ENCODE data around the gene RIPOR3. TPM values are rescaled to one million over a fixed set of nuclear protein-coding genes. Genes with fewer than 3 reads are reported as not detected.
A peak's percentile ranks its signal among the peaks of the same experiment; 100 is the strongest.
"Not testable (repeated sequence)": the region's sequence is repeated elsewhere in the genome, so short reads cannot be mapped to it uniquely, and the experiment has no call there.

RIPOR3 gene
- total RNA-seq, 1 donor from 2014 or later, result 0.44 TPM

DNA sequence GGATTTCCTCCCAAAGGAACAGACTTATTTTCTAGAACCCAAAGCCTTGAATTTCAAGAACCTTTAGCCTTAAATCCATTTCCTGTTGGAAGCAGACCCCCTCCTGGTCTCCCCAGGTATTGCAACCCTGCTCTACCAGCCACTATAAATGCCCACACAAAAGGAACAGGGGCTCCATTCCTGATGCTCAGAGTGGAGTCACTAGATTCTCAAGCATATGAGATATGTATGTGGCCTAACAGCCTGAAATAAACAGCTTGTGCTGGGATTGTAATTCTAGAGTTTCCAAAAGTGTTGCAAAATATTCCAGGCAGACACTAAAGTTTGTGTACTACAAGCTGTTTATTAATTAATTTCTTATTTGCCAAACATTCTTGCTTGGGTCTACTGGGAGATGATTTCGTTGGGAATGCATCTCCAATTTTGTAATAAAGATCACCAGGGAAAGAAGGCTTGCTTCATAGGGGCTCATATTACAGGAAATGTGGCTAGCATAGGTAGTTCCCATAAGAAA, 44.8 kb downstream of the RIPOR3 start:
- no peak overlapping the region for H3K27ac Mint-ChIP-seq (ENCODE audit: unreplicated experiment)
- H3K27me3 Mint-ChIP-seq (ENCODE audit: low read depth), result no peaks in the 10 kb centered on the region

DNA sequence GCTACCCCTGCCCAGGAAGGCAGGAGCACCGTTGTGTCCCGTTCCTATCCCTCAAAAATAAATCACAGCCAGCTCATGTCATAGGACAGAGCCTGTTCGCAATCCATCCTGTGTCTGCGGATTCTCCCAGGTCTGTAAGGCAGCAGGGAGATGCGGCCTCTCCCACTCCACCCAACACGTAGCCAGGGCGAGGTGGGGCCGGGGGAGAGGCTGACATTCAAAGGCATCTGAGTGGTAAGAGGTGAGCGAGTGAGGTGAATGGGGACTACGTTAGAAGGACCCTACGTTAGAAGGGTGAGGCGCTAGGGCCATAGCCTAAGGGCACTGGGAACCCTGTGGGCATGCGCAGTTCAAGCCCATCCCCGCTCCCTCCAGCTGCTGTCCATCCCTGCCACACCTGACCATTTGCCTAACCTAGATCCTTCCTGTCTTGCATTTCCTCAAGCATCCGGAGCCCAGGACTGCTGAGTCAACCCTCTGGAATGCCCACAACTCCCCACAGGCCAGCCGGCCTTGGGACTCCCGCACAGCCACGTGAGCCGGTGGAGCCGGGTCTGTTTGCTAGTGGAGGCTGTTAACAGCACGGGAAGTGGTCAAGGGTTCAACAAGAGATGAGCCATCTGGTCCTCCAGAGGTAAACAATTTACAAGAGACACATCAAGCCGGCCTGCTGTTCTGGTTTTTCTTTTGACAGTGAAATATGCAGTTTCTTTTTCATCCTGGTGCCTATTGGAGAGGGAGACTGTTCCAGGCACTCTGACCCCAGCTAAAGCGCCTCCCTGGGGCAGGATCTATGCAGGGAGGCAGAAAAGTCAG, 45.9 kb downstream of the RIPOR3 start:
- Mint-ChIP-seq H3K4me1 (peaks cover 25% of the 10 kb centered on the region), H3K36me3 (ENCODE audit: low read depth) (peaks cover 3% of the 10 kb centered on the region), H3K27me3 (ENCODE audit: low read depth) (no peaks in the 10 kb centered on the region), H3K9me3 (peaks cover 3% of the 10 kb centered on the region), H3K4me3 (no peak overlapping the region), H3K27ac (ENCODE audit: unreplicated experiment) (peak overlapping the region; percentile 78)
- TF ChIP-seq, protein P1, sequence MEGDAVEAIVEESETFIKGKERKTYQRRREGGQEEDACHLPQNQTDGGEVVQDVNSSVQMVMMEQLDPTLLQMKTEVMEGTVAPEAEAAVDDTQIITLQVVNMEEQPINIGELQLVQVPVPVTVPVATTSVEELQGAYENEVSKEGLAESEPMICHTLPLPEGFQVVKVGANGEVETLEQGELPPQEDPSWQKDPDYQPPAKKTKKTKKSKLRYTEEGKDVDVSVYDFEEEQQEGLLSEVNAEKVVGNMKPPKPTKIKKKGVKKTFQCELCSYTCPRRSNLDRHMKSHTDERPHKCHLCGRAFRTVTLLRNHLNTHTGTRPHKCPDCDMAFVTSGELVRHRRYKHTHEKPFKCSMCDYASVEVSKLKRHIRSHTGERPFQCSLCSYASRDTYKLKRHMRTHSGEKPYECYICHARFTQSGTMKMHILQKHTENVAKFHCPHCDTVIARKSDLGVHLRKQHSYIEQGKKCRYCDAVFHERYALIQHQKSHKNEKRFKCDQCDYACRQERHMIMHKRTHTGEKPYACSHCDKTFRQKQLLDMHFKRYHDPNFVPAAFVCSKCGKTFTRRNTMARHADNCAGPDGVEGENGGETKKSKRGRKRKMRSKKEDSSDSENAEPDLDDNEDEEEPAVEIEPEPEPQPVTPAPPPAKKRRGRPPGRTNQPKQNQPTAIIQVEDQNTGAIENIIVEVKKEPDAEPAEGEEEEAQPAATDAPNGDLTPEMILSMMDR (conservative IDR thresholded peaks at IDR 0.05), result no peak
- no peak for DNase-seq (ENCODE audit: low read depth, low spot score)

More for the DNA sequence above, 44.8 kb downstream of the RIPOR3 start:
- peaks cover 3% of the 10 kb centered on the region for H3K36me3 Mint-ChIP-seq (ENCODE audit: low read depth)
- no peak for DNase-seq (ENCODE audit: low read depth, low spot score)
- TF ChIP-seq, protein P1 (conservative IDR thresholded peaks at IDR 0.05), result peak; percentile 54
- no peak overlapping the region for H3K4me3 Mint-ChIP-seq
- H3K9me3 Mint-ChIP-seq, result peaks cover 3% of the 10 kb centered on the region
- H3K4me1 Mint-ChIP-seq, result peaks cover 20% of the 10 kb centered on the region

DNA sequence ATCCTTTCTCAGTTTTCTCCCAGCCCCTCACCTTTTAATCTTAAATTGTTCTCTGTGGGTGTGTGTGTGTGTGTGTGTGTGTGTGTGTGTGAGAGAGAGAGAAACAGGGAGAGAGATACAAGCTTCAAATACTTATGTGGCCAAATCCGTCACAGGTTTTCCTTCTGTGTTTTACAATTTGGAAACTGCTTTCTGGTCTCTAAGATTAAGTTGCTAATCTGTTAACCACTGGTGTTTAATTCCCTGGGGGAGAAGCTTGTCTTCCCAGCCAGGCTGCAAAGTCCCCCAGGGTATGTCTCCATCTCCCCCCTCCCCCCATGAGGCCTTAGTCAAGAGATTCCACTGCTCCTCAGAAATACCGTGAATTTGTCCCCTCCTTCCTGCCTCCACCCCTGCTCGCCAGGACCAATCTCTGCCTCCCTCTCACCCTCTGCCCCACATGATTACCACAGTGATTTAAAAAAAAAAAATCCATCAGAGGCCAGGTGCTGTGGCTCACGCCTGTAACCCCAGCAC, 49.0 kb downstream of the RIPOR3 start:
- Mint-ChIP-seq H3K9me3 (no peaks in the 10 kb centered on the region), H3K27me3 (ENCODE audit: low read depth) (no peaks in the 10 kb centered on the region), H3K4me3 (no peak overlapping the region), H3K36me3 (ENCODE audit: low read depth) (no peaks in the 10 kb centered on the region), H3K27ac (ENCODE audit: unreplicated experiment) (no peak overlapping the region), H3K4me1 (peaks cover 41% of the 10 kb centered on the region)
- DNase-seq (ENCODE audit: low read depth, low spot score), result no peak
- TF ChIP-seq, protein P1 (conservative IDR thresholded peaks at IDR 0.05), result no peak

DNA sequence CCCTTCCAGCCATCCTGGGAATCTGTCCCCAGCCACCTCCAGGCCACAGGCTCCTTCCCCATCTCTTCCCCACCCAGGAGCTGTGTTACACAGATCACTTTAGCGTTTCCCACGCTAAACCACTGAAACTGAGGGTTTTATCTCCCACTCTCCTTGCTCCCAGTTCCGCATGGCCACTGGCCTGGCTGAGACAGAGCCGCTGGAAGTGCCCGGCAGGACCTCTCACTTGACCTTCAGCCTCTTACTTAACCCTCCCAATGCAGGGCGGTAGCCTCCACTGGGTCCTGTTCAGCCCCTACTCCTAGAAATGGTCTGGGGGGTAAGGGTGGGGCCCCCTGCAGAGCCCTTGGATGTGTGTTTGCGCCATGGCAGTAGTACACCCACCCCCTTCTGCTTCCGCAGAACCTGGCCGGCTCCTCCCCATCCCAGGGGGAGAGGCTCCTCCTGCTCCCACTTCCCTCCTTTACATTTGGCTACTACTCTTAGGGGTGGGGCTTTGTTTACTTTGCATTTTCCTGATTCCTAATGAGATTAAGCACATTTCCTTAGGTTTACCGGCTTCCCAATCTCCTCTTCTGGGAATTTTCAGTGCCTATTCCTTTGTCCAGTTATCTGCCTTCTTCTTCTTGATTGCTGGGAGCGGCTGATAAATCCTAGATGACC, 49.6 kb downstream of the RIPOR3 start:
- not testable (repeated sequence) for H3K36me3 Mint-ChIP-seq (ENCODE audit: low read depth); H3K27ac Mint-ChIP-seq (ENCODE audit: unreplicated experiment); H3K4me3 Mint-ChIP-seq; DNase-seq (ENCODE audit: low read depth, low spot score); H3K27me3 Mint-ChIP-seq (ENCODE audit: low read depth); H3K9me3 Mint-ChIP-seq
- H3K4me1 Mint-ChIP-seq, result peaks cover 47% of the 10 kb centered on the region

DNA sequence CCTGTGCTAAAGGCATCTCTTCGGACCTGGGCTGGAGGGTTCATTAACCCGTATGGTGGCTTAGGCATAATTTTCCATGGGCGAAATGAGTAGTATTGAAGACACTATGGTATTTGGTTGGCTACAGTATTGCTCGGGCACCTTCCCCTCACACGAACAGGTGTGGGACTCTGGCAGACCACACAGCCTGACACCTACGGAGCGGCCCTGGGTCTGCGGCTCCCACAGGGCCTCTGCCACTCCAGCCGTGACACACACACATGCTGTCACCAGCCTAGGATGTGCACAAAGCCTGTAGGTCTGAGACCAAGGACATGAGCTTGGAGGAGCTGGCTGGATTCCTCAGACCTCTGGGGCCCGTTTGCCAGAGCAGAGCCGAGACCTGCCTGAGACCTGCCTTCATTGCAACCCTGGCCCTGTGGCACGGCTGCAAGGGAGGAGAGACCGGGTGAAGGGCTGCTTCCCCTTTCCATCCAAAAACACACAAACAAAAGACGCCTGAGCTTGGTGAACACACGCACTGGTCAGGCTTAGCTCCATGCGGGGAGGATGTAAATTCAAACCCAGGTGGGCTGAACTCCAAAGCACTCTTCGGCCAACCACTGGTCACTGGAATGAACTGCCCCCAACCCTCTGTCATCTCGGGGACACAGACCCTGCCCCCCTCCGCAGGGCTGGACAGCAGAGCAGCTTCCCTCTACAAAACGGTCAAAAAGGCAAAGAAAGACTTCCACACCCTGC, 51.2 kb downstream of the RIPOR3 start:
- DNase-seq (ENCODE audit: low read depth, low spot score); H3K9me3 Mint-ChIP-seq; H3K27me3 Mint-ChIP-seq (ENCODE audit: low read depth); H3K4me3 Mint-ChIP-seq; H3K36me3 Mint-ChIP-seq (ENCODE audit: low read depth): not testable (repeated sequence)
- peak overlapping the region; percentile 43 for H3K27ac Mint-ChIP-seq (ENCODE audit: unreplicated experiment)
- peaks cover 53% of the 10 kb centered on the region for H3K4me1 Mint-ChIP-seq

DNA sequence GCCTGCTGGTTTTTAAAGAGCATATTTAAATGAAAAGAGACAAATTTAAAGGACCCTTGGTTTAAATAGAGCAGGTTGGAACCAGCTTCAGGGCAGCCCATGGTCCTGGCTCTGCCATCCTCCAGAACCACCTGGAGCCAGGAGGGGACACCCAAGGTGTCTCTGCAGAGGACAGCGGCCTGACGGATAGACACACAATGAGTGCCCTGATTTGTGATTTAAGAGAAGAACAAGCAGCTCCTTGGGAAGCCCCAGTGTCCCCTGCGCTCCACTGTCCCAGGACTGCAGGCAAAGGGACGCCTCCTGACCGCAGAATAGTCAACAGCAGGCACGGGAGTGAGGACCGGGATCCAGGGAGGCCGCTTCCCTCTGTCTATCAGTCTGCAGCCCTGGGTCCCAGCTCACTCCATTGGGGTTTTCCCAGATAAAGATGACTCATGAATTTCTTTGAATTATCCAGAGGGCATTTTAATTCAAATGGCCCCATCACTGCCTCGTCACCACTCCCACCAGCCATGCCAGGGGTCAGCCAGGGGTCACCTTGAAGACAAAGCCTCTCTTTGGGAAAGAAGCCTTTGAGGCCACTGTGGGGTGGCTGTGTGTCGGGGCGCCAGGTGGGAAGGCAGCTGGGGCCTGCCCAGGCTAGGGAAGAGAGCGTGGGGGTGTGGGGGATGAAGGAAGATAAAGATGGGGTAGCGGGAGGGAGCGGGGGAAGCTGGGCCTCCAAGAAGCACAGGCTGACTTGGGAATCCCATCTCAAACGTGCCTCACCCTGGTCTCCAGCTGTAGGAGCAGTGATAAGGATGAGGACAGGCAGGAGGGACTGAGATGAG, 53.1 kb downstream of the RIPOR3 start:
- Mint-ChIP-seq H3K4me1 (peaks cover 52% of the 10 kb centered on the region), H3K27ac (ENCODE audit: unreplicated experiment) (peak overlapping the region; percentile 57)
- H3K27me3 Mint-ChIP-seq (ENCODE audit: low read depth); H3K9me3 Mint-ChIP-seq; H3K36me3 Mint-ChIP-seq (ENCODE audit: low read depth); H3K4me3 Mint-ChIP-seq: not testable (repeated sequence)
- DNase-seq (ENCODE audit: low read depth, low spot score), result peak; percentile 39

All from neural crest cell (in vitro differentiated cells).